Pancreas (tissue), 10 donors: ENCODE results near the gene NEK6. TPM values are rescaled to one million over a fixed set of nuclear protein-coding genes. Genes with fewer than 3 reads are reported as not detected.

Experiments
- ATAC-seq, 4 donors: fragments of 200-7000 bp; cut with Tn5 transposase; one replicate each; pipeline versions ENCODE4 v1.8.0 to v1.9.1; 2020; ENCODE audit warnings: mild to moderate bottlenecking in 4 of 4, moderate library complexity in 4 of 4
- DNase-seq, 6 donors: peaks; one replicate each; pipeline ENCODE4 v3.0.0-alpha.2; 2020
- FAIRE-seq: peaks from 2 replicates; lab custom pipeline; 2012; peaks lifted over from hg19 to GRCh38; lab: Jason Lieb, UNC
- H3K27ac ChIP-seq, 4 donors: fragments of 200-600 bp; sonication (generic); 1 replicate in 3 of 4; 2 replicates in 1 of 4; pipeline versions ENCODE4 v1.5.0 to v1.8.0; 2020
- H3K27me3 ChIP-seq, 4 donors: fragments of 200-600 bp; one replicate each; pipeline ENCODE4 v1.8.0; 2021
- H3K36me3 ChIP-seq, 3 donors: fragments of 200-600 bp; sonication (generic) in 1 of 3; one replicate each; pipeline versions ENCODE4 v1.5.0 to v1.8.0; 2020 to 2021
- H3K4me1 ChIP-seq, 3 donors: fragments of 200-600 bp; one replicate each; pipeline ENCODE4 v1.8.0; 2021
- H3K4me3 ChIP-seq, 4 donors: fragments of 200-600 bp; sonication (generic) in 2 of 4; one replicate each; pipeline versions ENCODE4 v1.5.0 to v1.8.0; 2020 to 2021
- H3K9me3 ChIP-seq, 4 donors: fragments of 200-600 bp; one replicate each; pipeline ENCODE4 v1.8.0; 2021
- CTCF ChIP-seq, 4 donors: fragments of 200-600 bp; sonication (generic) in 3 of 4; IDR thresholded peaks; one replicate each; pipeline versions ENCODE4 v1.5.0 to v1.8.0; 2021; ENCODE audit warnings: antibody characterized with exemption in 4 of 4
- WGBS, 2 donors: extraction: QIAGEN DNeasy Blood & Tissue Kit; methylation state at CpG; one replicate each; pipeline ENCODE4 v1.1.7; 2013; 5-methylcytosine and 5-hydroxymethylcytosine counted together
- intact Hi-C, 3 donors: fragments of 100-400 bp; cut with DNase I; formaldehyde crosslinking; loops; one replicate each; pipeline versions ENCODE4 v1.11.1 to v1.14.2; 2022
- polyA plus RNA-seq, 2 donors: library from polyadenylated mRNA; stranded (reverse); fragments of 200-250 nt; gene quantifications; one replicate each; pipeline ENCODE4 v1.2.3, GENCODE V29; 2013
- total RNA-seq, 6 donors: library from RNA; stranded (reverse); fragmentation: NEBNext Ultra II Directional in 4 of 6; extraction: Animal tissue kit (Norgen Biotek cat#: 25700) in 4 of 6; gene quantifications; one replicate each; pipeline versions ENCODE4 v1.2.1 to v1.2.4, GENCODE V29; 2021 to 2023
- donor health status: healthy with polysubstance abuse.
- donor health status: DM: no; HTN: no; CAD: no; lungs with moderate emphysema.
- donor health status: DM: no; HTN: no; CAD: no.
- donor health status: control.
- donor health status: control.
- donor health status: Bipolar disorder and iron deficiency.
- donor health status: DM: yes; HTN: yes; CAD: no.
- donor health status: DM: no; HTN: no; CAD: no.
- donor health status: DM: no; HTN: no; CAD: no.
- donor health status: DM: yes; HTN: yes; CAD: no.

Gene NEK6
- total and polyA plus RNA-seq, 8 donors: 7.8 to 67.0 (median 29.7) TPM

GRCh38 chr9:124291801-124292396, 34.1 kb downstream of the NEK6 start:
- no peak overlapping the region for H3K27ac ChIP-seq
- intact Hi-C loops: no loop called here
- no peak for TF ChIP-seq CTCF (IDR thresholded peaks at IDR 0.05)
- no peaks in the 10 kb centered on the region for H3K36me3 ChIP-seq
- peaks cover 0 to 26% (median 5%) of the 10 kb centered on the region in 3 donors for H3K4me1 ChIP-seq
- no peak for FAIRE-seq
- no peak for DNase-seq
- H3K27me3 ChIP-seq: no peaks in the 10 kb centered on the region
- no peaks in the 10 kb centered on the region for H3K9me3 ChIP-seq
- H3K4me3 ChIP-seq: no peak overlapping the region
- 71 to 74% methylated on average over 11 of the region's 11 CpGs for WGBS, 2 donors
- ATAC-seq: peak in 1 of 4 donors; percentile 42

DNA sequence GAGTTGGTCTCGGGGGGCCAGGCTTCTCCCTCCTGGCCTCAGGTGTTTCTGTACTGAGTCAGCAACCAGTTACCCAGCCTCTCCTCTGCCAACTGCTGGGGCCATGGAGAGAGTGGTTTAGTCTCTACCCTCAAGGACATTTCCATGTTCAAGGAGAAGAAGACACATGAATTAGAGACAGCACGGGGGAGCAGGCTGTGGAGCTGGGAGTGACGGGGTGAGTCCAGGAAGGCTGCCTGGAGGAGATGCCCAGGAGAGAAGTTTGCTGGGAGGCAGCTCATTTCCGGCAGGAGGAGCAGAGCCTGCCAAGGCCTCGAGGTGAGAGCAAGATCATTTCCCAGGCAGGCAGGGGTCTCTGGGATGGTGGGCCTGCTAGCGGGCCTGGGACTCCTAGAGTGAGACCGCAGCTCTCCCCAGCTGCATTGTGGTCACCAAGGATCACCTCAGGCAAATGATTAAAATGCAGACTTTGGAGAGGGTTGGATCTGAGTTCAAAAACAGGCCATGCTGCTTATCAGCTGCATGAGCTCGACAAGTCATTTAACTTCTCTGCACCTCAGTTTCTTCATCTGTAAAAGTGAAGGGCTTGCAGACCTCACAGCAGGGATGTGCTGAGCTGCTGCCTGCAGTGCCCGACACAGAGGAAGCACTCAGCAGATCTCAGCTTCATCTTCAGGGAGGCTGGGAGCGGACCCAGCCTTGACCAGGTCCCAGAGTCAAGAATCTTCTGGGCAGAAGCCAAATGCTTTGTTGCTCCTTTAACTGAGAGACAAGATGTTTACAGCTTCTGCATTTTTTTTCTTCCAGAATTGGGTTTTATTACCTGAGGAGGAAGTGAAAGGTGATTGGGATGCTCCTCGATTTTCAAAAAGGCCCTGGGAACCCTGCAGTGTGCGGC, 35.2 kb downstream of the NEK6 start:
- 84 to 87% methylated on average over 12 of the region's 12 CpGs for WGBS, 2 donors
- intact Hi-C loops: no loop called here
- H3K4me1 ChIP-seq: peaks cover 0 to 36% (median 11%) of the 10 kb centered on the region in 3 donors
- no peak overlapping the region for H3K27ac ChIP-seq
- DNase-seq (no peak), ATAC-seq (no peak), FAIRE-seq (no peak)
- no peaks in the 10 kb centered on the region for H3K27me3 ChIP-seq
- H3K9me3 ChIP-seq: no peaks in the 10 kb centered on the region
- no peak for TF ChIP-seq CTCF (IDR thresholded peaks at IDR 0.05)
- no peak overlapping the region for H3K4me3 ChIP-seq
- H3K36me3 ChIP-seq: no peaks in the 10 kb centered on the region

DNA sequence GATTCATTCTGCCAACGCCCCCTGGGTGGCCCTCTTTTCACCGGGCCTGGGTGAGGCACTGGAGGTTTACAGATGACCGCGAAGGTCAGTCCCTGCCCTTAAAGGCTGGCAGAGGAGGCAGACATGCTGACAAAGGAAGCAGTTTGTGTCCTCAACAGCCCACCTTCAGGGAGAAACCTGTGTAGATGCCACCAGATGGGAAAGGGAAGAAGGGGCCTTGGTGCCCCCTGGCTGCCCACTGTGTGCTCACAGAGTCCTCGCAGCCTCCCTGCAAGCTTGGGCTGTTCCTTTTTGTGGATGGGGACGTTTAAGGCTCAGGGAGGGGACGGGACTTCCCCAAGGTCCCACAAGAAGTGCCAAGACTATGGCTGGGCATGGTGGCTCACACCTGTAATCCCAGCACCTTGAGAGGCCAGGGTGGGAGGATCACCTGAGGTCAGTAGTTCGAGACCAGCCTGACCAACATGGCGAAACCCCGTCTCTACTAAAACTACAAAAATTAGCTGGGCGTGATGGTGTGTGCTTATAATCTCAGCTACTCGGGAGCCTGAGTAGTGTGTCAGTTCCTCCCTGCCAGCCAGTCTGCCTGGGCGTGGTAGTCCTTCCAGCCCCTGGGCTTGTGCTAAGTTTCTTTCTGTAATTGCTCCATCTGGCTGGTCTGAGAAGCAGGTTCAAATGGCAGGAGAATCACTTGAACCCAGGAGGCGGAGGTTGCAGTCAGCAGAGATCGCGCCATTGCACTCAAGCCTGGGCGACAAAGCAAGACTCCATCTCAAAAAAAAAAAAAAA, 36.2 kb downstream of the NEK6 start:
- TF ChIP-seq CTCF (IDR thresholded peaks at IDR 0.05): no peak
- no peak for FAIRE-seq
- 85 to 87% methylated on average over 17 of the region's 17 CpGs for WGBS, 2 donors
- no peaks in the 10 kb centered on the region for H3K9me3 ChIP-seq
- H3K27ac ChIP-seq: no peak overlapping the region
- DNase-seq: no peak
- peaks cover 5 to 38% (median 11%) of the 10 kb centered on the region in 3 donors for H3K4me1 ChIP-seq
- ATAC-seq: no peak
- H3K36me3 ChIP-seq: no peaks in the 10 kb centered on the region
- no peak overlapping the region for H3K4me3 ChIP-seq
- H3K27me3 ChIP-seq: no peaks in the 10 kb centered on the region
- intact Hi-C loops: no loop called here

DNA sequence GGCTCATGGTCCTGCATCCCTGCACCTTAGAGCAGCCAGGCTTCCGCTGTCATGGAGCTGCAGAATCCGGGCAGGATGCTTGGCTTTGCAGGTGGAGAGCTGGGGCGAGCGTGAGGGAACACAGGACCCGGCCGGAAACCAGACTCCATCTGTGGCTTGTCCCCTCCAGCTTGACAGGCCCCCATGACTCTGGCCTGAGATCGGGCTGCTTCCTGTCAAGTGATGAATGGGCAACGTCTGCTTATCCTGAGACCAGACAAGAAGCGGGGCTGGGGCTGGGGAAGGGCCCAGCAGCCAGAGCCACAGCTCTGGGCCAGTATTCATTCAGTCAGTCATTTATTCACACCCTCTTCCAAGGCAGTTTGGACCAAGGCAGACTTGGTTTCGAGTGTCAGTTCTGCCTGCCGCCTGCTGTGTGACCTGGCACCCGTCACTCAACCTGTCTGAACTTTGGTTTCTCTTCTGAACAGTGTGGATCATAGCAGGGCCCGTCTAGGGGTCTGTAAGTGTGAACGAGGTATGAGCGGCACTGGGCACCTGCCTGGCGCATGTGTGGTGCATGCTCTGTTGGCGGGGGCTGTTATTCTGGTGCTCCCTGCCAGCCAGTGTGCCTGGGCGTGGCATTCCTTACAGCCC, 37.5 kb downstream of the NEK6 start:
- Histone ChIP-seq H3K4me3 (no peak overlapping the region), H3K36me3 (no peaks in the 10 kb centered on the region), H3K4me1 (peaks cover 8 to 33% (median 11%) of the 10 kb centered on the region in 3 donors), H3K27me3 (no peaks in the 10 kb centered on the region), H3K27ac (peak overlapping the region in 1 of 4 donors; percentile 55), H3K9me3 (no peaks in the 10 kb centered on the region)
- ATAC-seq (no peak), FAIRE-seq (no peak), DNase-seq (no peak)
- WGBS, 2 donors: 81% methylated on average over 18 of the region's 18 CpGs
- intact Hi-C loops: no loop called here
- TF ChIP-seq CTCF (IDR thresholded peaks at IDR 0.05): no peak
